Esophagus muscularis mucosa (tissue), 4 donors: ENCODE results near the gene ARL14EPL. TPM values are rescaled to one million over a fixed set of nuclear protein-coding genes. Genes with fewer than 3 reads are reported as not detected.

Experiments used
- DNase-seq: peaks from one replicate; pipeline ENCODE4 v3.0.0-alpha.2; 2017; ENCODE audit errors: extremely low spot score
- H3K27ac ChIP-seq, 4 donors: fragments of 200-600 bp; sonication (generic); replicated peaks in 1 of 4; 1 replicate in 3 of 4; 2 replicates in 1 of 4; pipeline ENCODE4 v1.5.1; 2016 to 2019; ENCODE audit warnings: mild to moderate bottlenecking in 1 of 4
- H3K27me3 ChIP-seq, 4 donors: fragments of 200-600 bp; sonication (generic); one replicate each; pipeline versions ENCODE4 v1.5.1 to v1.6.0; 2016 to 2019
- H3K36me3 ChIP-seq, 4 donors: fragments of 200-600 bp; sonication (generic); one replicate each; pipeline ENCODE4 v1.5.1; 2016 to 2019
- H3K4me1 ChIP-seq, 4 donors: fragments of 200-600 bp; sonication (generic); one replicate each; pipeline ENCODE4 v1.5.1; 2016 to 2019
- H3K4me3 ChIP-seq, 4 donors: fragments of 200-600 bp; sonication (generic); 1 replicate in 2 of 4; 2 replicates in 2 of 4; pipeline ENCODE4 v1.5.1; 2016 to 2019; ENCODE audit warnings: mild to moderate bottlenecking in 4 of 4, moderate library complexity in 1 of 4
- H3K9me3 ChIP-seq, 4 donors: fragments of 200-600 bp; sonication (generic); 1 replicate in 3 of 4; 2 replicates in 1 of 4; pipeline ENCODE4 v1.5.1; 2016 to 2019
- CTCF ChIP-seq, 3 experiments: fragments of 200-600 bp in 2 of 3; fragments of 450-650 bp in 1 of 3; sonication (generic) in 2 of 3; IDR thresholded peaks; one replicate each; pipeline ENCODE4 v1.5.1; 2017 to 2019; ENCODE audit warnings: antibody characterized with exemption in 3 of 3, mild to moderate bottlenecking in 2 of 3, moderate library complexity in 1 of 3
- EP300 ChIP-seq: sonication (generic); formaldehyde crosslinking; IDR thresholded peaks from one replicate; pipeline ENCODE4 v1.6.1; 2017; ENCODE audit warnings: antibody characterized with exemption
- POLR2A ChIP-seq: fragments of 450-650 bp; IDR thresholded peaks from one replicate; pipeline ENCODE4 v1.6.1; 2017; ENCODE audit warnings: antibody characterized with exemption, moderate library complexity, mild to moderate bottlenecking, low read depth
- POLR2AphosphoS5 ChIP-seq, 2 donors: sonication (generic); formaldehyde crosslinking; IDR thresholded peaks; one replicate each; pipeline ENCODE4 v1.6.1; 2017; ENCODE audit warnings: antibody characterized with exemption in 2 of 2
- WGBS: methylation state at CpG from one replicate; pipeline ENCODE4 v1.1.5; 2018; 5-methylcytosine and 5-hydroxymethylcytosine counted together
- intact Hi-C: fragments of 100-400 bp; cut with DNase I; formaldehyde crosslinking; loops from one replicate; pipeline ENCODE4 v1.15.1; 2023
- total RNA-seq, 4 donors: library from RNA; depleted of rRNA; stranded (reverse); fragments of >200 nt; gene quantifications; one replicate each; pipeline versions ENCODE4 v1.1.0 to v1.2.1, GENCODE V29; 2016

Gene ARL14EPL
- total RNA-seq, 4 donors from 2014 or later = not detected

DNA sequence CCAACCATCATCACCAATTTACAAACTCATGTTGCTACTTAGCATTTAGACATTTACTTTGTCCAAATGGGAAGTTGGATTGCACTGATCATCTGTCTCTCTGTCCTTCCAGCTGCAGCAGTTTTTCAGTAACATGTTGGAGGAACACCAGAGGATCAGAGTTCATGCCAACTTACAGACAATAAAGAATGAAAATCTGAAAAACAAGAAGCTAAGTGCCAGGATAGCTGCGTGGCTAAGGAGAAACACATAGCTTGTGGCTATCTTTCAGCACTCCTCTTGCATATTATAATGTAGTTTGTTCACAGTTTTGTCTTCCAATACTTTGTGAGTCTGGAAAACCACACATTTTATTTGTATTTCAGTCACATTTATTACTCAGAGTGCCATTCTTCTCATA is 6.4 kb upstream of the ARL14EPL start:
- Histone ChIP-seq H3K27ac (no peak overlapping the region), H3K9me3 (no peaks in the 10 kb centered on the region), H3K27me3 (no peaks in the 10 kb centered on the region), H3K4me3 (no peak overlapping the region), H3K4me1 (no peaks in the 10 kb centered on the region), H3K36me3 (no peaks in the 10 kb centered on the region)
- DNase-seq = no peak
- TF ChIP-seq EP300 (no peak), POLR2AphosphoS5 (IDR thresholded peaks at IDR 0.05) (no peak), CTCF (IDR thresholded peaks at IDR 0.05) (no peak), POLR2A (no peak)
- WGBS = 68% methylated on average over 1 of the region's 1 CpG
- intact Hi-C loops = no loop called here

- H3K36me3 ChIP-seq = no peaks in the 10 kb centered on the region
- H3K4me1 ChIP-seq = no peaks in the 10 kb centered on the region
- WGBS = 95% methylated on average over 3 of the region's 3 CpGs
- intact Hi-C loops = no loop called here
- H3K27me3 ChIP-seq = no peaks in the 10 kb centered on the region
- H3K9me3 ChIP-seq = no peaks in the 10 kb centered on the region
- TF ChIP-seq POLR2AphosphoS5 (IDR thresholded peaks at IDR 0.05) = no peak
- no peak for TF ChIP-seq POLR2A
- TF ChIP-seq CTCF (IDR thresholded peaks at IDR 0.05) = no peak
- TF ChIP-seq EP300 = no peak
- DNase-seq = no peak
- no peak overlapping the region for H3K4me3 ChIP-seq
- H3K27ac ChIP-seq = no peak overlapping the region
Measured at GRCh38 chr5:116032991-116033390, 719 bp downstream of the ARL14EPL start.

GRCh38 chr5:116035123-116035522 is 2.9 kb downstream of the ARL14EPL start:
- no peak for DNase-seq
- Histone ChIP-seq H3K27ac (no peak overlapping the region), H3K4me3 (no peak overlapping the region), H3K9me3 (no peaks in the 10 kb centered on the region), H3K4me1 (no peaks in the 10 kb centered on the region), H3K36me3 (no peaks in the 10 kb centered on the region), H3K27me3 (peaks cover 0 to 7% (median 0%) of the 10 kb centered on the region in 4 donors)
- TF ChIP-seq POLR2A (no peak), POLR2AphosphoS5 (IDR thresholded peaks at IDR 0.05) (no peak), EP300 (no peak)
- WGBS = 92% methylated on average over 5 of the region's 5 CpGs
- intact Hi-C loops = no loop called here

GRCh38 chr5:116037236-116037822 is 5.1 kb downstream of the ARL14EPL start:
- Histone ChIP-seq H3K9me3 (no peaks in the 10 kb centered on the region), H3K4me3 (no peak overlapping the region), H3K27ac (no peak overlapping the region), H3K4me1 (no peaks in the 10 kb centered on the region), H3K27me3 (peaks cover 0 to 7% (median 0%) of the 10 kb centered on the region in 4 donors), H3K36me3 (no peaks in the 10 kb centered on the region)
- intact Hi-C loops = no loop called here
- DNase-seq = no peak
- TF ChIP-seq CTCF (IDR thresholded peaks at IDR 0.05) (no peak), POLR2A (no peak)
- 58% methylated on average over 3 of the region's 3 CpGs for WGBS

- WGBS = 59% methylated on average over 3 of the region's 3 CpGs
- TF ChIP-seq EP300 (no peak), POLR2AphosphoS5 (IDR thresholded peaks at IDR 0.05) (no peak), CTCF (IDR thresholded peaks at IDR 0.05) (no peak), POLR2A (no peak)
- H3K27me3 ChIP-seq = peaks cover 0 to 7% (median 0%) of the 10 kb centered on the region in 4 donors
- H3K4me3 ChIP-seq = no peak overlapping the region
- no peak overlapping the region for H3K27ac ChIP-seq
- DNase-seq = no peak
- H3K9me3 ChIP-seq = no peaks in the 10 kb centered on the region
- H3K4me1 ChIP-seq = no peaks in the 10 kb centered on the region
- H3K36me3 ChIP-seq = no peaks in the 10 kb centered on the region
- intact Hi-C loops = no loop called here
Measured at GRCh38 chr5:116038817-116039216, 6.5 kb downstream of the ARL14EPL start.
